SK-N-SH treated with all-trans-retinoic acid at 6 μM for 48 hours (cell line): Measurements from ENCODE around the gene ANXA7.

ENCODE experiments used
- ATAC-seq: fragments of 200-7000 bp; cut with Tn5 transposase; 3 replicates; pipeline ENCODE4 v1.9.1; 2020; ENCODE audit warnings: mild to moderate bottlenecking, moderate library complexity
- ARNTL ChIP-seq: fragments of 450-650 bp; formaldehyde crosslinking; IDR thresholded peaks from 2 replicates; pipeline ENCODE4 v1.5.0; 2020; ENCODE audit warnings: low read depth, mild to moderate bottlenecking, moderate library complexity, borderline replicate concordance
- CSDC2 ChIP-seq: fragments of 250-450 bp; sonication (Bioruptor Pico); IDR thresholded peaks from 2 replicates; pipeline ENCODE4 v1.5.0; 2020; ENCODE audit warnings: mild to moderate bottlenecking, moderate library complexity
- CSRNP3 ChIP-seq: fragments of 250-450 bp; sonication (Bioruptor Pico); IDR thresholded peaks from 2 replicates; pipeline ENCODE4 v1.5.1; 2021; ENCODE audit warnings: mild to moderate bottlenecking, moderate library complexity
- ESRRG ChIP-seq: fragments of 250-450 bp; sonication (Bioruptor Pico); IDR thresholded peaks from 2 replicates; pipeline ENCODE4 v1.6.1; 2021; ENCODE audit warnings: mild to moderate bottlenecking
- ISL1 ChIP-seq: fragments of 250-450 bp; sonication (Bioruptor Pico); IDR thresholded peaks from 2 replicates; pipeline ENCODE4 v2.1.2; 2022; ENCODE audit warnings: mild to moderate bottlenecking, moderate library complexity
- OSR1 ChIP-seq: fragments of 250-450 bp; sonication (Bioruptor Pico); IDR thresholded peaks from 2 replicates; pipeline ENCODE4 v1.8.0; 2022; ENCODE audit warnings: moderate library complexity, mild to moderate bottlenecking, inconsistent platforms
- PATZ1 ChIP-seq: fragments of 250-450 bp; sonication (Bioruptor Pico); IDR thresholded peaks from 2 replicates; pipeline ENCODE4 v1.8.0; 2020; ENCODE audit warnings: mild to moderate bottlenecking, moderate library complexity, borderline replicate concordance
- POU6F1 ChIP-seq: fragments of 250-450 bp; sonication (Bioruptor Pico); IDR thresholded peaks from 2 replicates; pipeline ENCODE4 v1.8.0; 2021; ENCODE audit warnings: low read depth, mild to moderate bottlenecking, moderate library complexity, borderline replicate concordance
- RARB ChIP-seq: fragments of 250-450 bp; sonication (Bioruptor Pico); IDR thresholded peaks from 2 replicates; pipeline ENCODE4 v1.8.0; 2021; ENCODE audit warnings: mild to moderate bottlenecking, moderate library complexity
- SNAI2 ChIP-seq: fragments of 250-450 bp; sonication (Bioruptor Pico); IDR thresholded peaks from 2 replicates; pipeline ENCODE4 v1.5.0; 2020; ENCODE audit warnings: mild to moderate bottlenecking, moderate library complexity
- TCF4 ChIP-seq: fragments of 250-450 bp; sonication (Bioruptor Pico); IDR thresholded peaks from 2 replicates; pipeline ENCODE4 v1.8.0; 2021; ENCODE audit warnings: mild to moderate bottlenecking, moderate library complexity, borderline replicate concordance
- TSHZ2 ChIP-seq: fragments of 250-450 bp; sonication (Bioruptor Pico); IDR thresholded peaks from 2 replicates; pipeline ENCODE4 v1.5.0; 2020; ENCODE audit warnings: mild to moderate bottlenecking, moderate library complexity
- ZFP3 ChIP-seq: fragments of 250-450 bp; sonication (Bioruptor Pico); IDR thresholded peaks from 2 replicates; pipeline ENCODE4 v1.5.0; 2020; ENCODE audit warnings: mild to moderate bottlenecking, moderate library complexity
- ZFP30 ChIP-seq: fragments of 450-650 bp; formaldehyde crosslinking; IDR thresholded peaks from 2 replicates; pipeline ENCODE4 v1.5.0; 2022; ENCODE audit warnings: mild to moderate bottlenecking, moderate library complexity
- ZNF565 ChIP-seq: fragments of 450-650 bp; formaldehyde crosslinking; conservative IDR thresholded peaks from 2 replicates; pipeline ENCODE4 v1.5.0; 2020; ENCODE audit warnings: low read depth, mild to moderate bottlenecking, moderate library complexity
- ZNF70 ChIP-seq: fragments of 450-650 bp; formaldehyde crosslinking; IDR thresholded peaks from 2 replicates; pipeline ENCODE4 v1.5.0; 2020; ENCODE audit warnings: mild to moderate bottlenecking, moderate library complexity

Gene ANXA7

GRCh38 chr10:73364964-73365363, 48.9 kb downstream of the ANXA7 start (continued):
- TF ChIP-seq TSHZ2 (CRISPR knock-in tag): no peak
- no peak for TF ChIP-seq SNAI2 (CRISPR knock-in tag)
- no peak for TF ChIP-seq ZFP30 (CRISPR knock-in tag)
- TF ChIP-seq OSR1: no peak
- no peak for TF ChIP-seq TCF4 (CRISPR knock-in tag)
- no peak for TF ChIP-seq POU6F1
- TF ChIP-seq ISL1 (CRISPR knock-in tag): no peak
- no peak for TF ChIP-seq CSDC2
- TF ChIP-seq, all 23 proteins: peak for 0

GRCh38 chr10:73359492-73359891, 54.4 kb downstream of the ANXA7 start:
- no peak for ATAC-seq
- no peak for TF ChIP-seq TSHZ2 (CRISPR knock-in tag)
- no peak for TF ChIP-seq ZNF70 (CRISPR knock-in tag)
- TF ChIP-seq POU6F1: no peak
- no peak for TF ChIP-seq PATZ1 (CRISPR knock-in tag)
- no peak for TF ChIP-seq RARB (CRISPR knock-in tag)
- no peak for TF ChIP-seq CSRNP3
- no peak for TF ChIP-seq ZFP30 (CRISPR knock-in tag)
- no peak for TF ChIP-seq ISL1 (CRISPR knock-in tag)
- no peak for TF ChIP-seq ARNTL
- no peak for TF ChIP-seq ESRRG (CRISPR knock-in tag)
- no peak for TF ChIP-seq ZFP3
- TF ChIP-seq ZNF565 (CRISPR knock-in tag): no peak
- TF ChIP-seq, all 23 proteins: peak for 0
